OCI-LY7 (cell line): ENCODE results near the gene MICALL2. TPM values are rescaled to one million over a fixed set of nuclear protein-coding genes. Genes with fewer than 3 reads are reported as not detected.

Source experiments
- BruUV-seq: library from RNA; stranded (reverse); fragments of 400-500 nt; replicated peaks from 2 replicates; lab custom pipeline; 2021; lab: Mats Ljungman, UMichigan
- CTCF ChIA-PET: fragments of 300-600 bp; sonication (Branson Sonifier 250); formaldehyde crosslinking; loops from one replicate; lab custom pipeline; 2022; ENCODE audit warnings: antibody characterized with exemption; ENCODE audit not compliant: unreplicated experiment; lab: Charles Lee
- POLR2A ChIA-PET: fragments of 300-600 bp; sonication (Branson Sonifier 250); formaldehyde crosslinking; loops from one replicate; lab custom pipeline; 2022; ENCODE audit warnings: antibody characterized with exemption; lab: Charles Lee
- DNase-seq: peaks from one replicate; pipeline ENCODE4 v3.0.0-alpha.2; 2015; ENCODE audit warnings: low spot score
- H2AFZ ChIP-seq: fragments of 200-600 bp; sonication (generic), shearing (Covaris generic); 2 replicates; pipeline ENCODE4 v1.6.1; 2014; ENCODE audit warnings: mild to moderate bottlenecking, antibody characterized with exemption, low read length, moderate library complexity
- H3K27ac ChIP-seq: fragments of 200-600 bp; sonication (generic); 2 replicates; pipeline ENCODE4 v1.5.1; 2014; ENCODE audit warnings: mixed run types, low read depth, mild to moderate bottlenecking, moderate library complexity, low read length, inconsistent platforms; ENCODE audit not compliant: poor library complexity, severe bottlenecking
- H3K36me3 ChIP-seq: fragments of 200-600 bp; sonication (generic); 2 replicates; pipeline ENCODE4 v1.6.1; 2014; ENCODE audit warnings: mild to moderate bottlenecking, antibody characterized with exemption, low read length, moderate library complexity, mixed read lengths; ENCODE audit not compliant: insufficient read depth
- H3K4me1 ChIP-seq: fragments of 200-600 bp; sonication (generic); 2 replicates; pipeline ENCODE4 v1.5.1; 2014; ENCODE audit warnings: mild to moderate bottlenecking, low read length; ENCODE audit not compliant: insufficient read depth, poor library complexity, severe bottlenecking
- H3K4me2 ChIP-seq: fragments of 200-600 bp; sonication (generic); 2 replicates; pipeline ENCODE4 v1.6.1; 2014; ENCODE audit warnings: mild to moderate bottlenecking, low read length
- H3K4me3 ChIP-seq: fragments of 200-600 bp; sonication (generic); 2 replicates; pipeline ENCODE4 v1.5.1; 2014; ENCODE audit warnings: mild to moderate bottlenecking, low read depth, low read length; ENCODE audit not compliant: poor library complexity, severe bottlenecking
- H3K79me2 ChIP-seq: fragments of 200-600 bp; sonication (generic); 2 replicates; pipeline ENCODE4 v1.6.1; 2016; ENCODE audit warnings: low read depth, mild to moderate bottlenecking, low read length, moderate library complexity, mixed read lengths; ENCODE audit not compliant: insufficient read depth
- H3K9me2 ChIP-seq: fragments of 200-600 bp; sonication (generic); 2 replicates; pipeline ENCODE4 v1.6.1; 2016; ENCODE audit warnings: mild to moderate bottlenecking, low read length, mixed read lengths; ENCODE audit not compliant: insufficient read depth
- H3K9me3 ChIP-seq: fragments of 200-600 bp; sonication (generic); 2 replicates; pipeline ENCODE4 v1.6.1; 2014; ENCODE audit warnings: mild to moderate bottlenecking, mixed run types, low read length, mixed read lengths
- H4K20me1 ChIP-seq: fragments of 200-600 bp; sonication (generic); 2 replicates; pipeline ENCODE4 v1.6.1; 2014; ENCODE audit warnings: mild to moderate bottlenecking, antibody characterized with exemption, low read length, moderate library complexity, mixed read lengths; ENCODE audit not compliant: insufficient read depth
- CTCF ChIP-seq: fragments of 200-600 bp; sonication (generic); conservative IDR thresholded peaks from 2 replicates; pipeline ENCODE4 v1.5.1; 2014; ENCODE audit warnings: mild to moderate bottlenecking, antibody characterized with exemption, low read length, moderate library complexity, mixed read lengths
- EZH2phosphoT487 ChIP-seq: fragments of 200-600 bp; sonication (generic); IDR thresholded peaks from 2 replicates; pipeline ENCODE4 v1.6.1; 2018; ENCODE audit warnings: low read depth, borderline replicate concordance, mild to moderate bottlenecking, mixed run types, antibody characterized with exemption, low read length, moderate library complexity, mixed read lengths
- intact Hi-C: fragments of 100-400 bp; cut with micrococcal nuclease; formaldehyde crosslinking; loops from one replicate; pipeline ENCODE4 v1.10.0; 2022; ENCODE audit not compliant: unreplicated experiment
- total RNA-seq, 2 experiments: library from RNA; depleted of rRNA in 1 of 2; stranded (reverse); fragments of >200 nt in 1 of 2; shearing (Covaris generic) in 1 of 2; gene quantifications; 2 replicates each; pipeline ENCODE4 v1.2.3, GENCODE V29; 2014 to 2022

MICALL2 gene
- total RNA-seq, 2 experiments from 2014 or later, result 1.4 to 4.5 TPM

DNA sequence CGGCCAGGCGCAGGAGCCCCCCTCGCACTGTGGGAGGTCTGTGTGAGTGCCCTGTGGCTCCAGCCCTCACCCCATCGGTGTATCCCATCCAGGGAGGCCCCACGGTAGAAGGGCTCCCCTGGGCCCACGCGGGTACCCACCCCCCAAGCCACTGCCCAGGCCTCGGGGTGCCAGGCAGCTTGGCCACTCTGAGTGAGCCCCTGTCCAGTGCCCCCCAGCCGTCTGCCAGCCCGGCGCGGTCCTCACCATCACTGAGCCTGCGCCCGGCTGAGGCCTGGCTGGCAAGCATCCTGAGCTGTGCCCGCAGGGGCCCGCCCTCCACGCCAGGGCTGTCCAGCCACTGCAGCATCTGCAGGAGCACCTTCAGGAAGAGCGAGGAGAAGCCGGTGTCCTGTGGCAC lies 19.2 kb upstream of the MICALL2 start:
- Histone ChIP-seq H3K27ac (no peak overlapping the region), H3K36me3 (peaks cover 87% of the 10 kb centered on the region), H3K4me2 (no peak overlapping the region), H3K79me2 (no peaks in the 10 kb centered on the region), H2AFZ (no peak overlapping the region), H3K4me1 (peaks cover 5% of the 10 kb centered on the region), H3K9me2 (no peaks in the 10 kb centered on the region), H3K4me3 (no peak overlapping the region), H3K9me3 (no peaks in the 10 kb centered on the region), H4K20me1 (no peaks in the 10 kb centered on the region)
- ChIA-PET POLR2A (no interaction called here), CTCF (no interaction called here)
- no TSS peak for BruUV-seq
- intact Hi-C loops, result no loop called here
- TF ChIP-seq EZH2phosphoT487 (no peak), CTCF (no peak)
- no peak for DNase-seq

GRCh38 chr7:1476859-1477258 lies 17.6 kb upstream of the MICALL2 start:
- POLR2A ChIA-PET, result no interaction called here
- CTCF ChIA-PET, result no interaction called here
- Histone ChIP-seq H3K9me2 (no peaks in the 10 kb centered on the region), H3K9me3 (no peaks in the 10 kb centered on the region), H3K36me3 (peaks cover 84% of the 10 kb centered on the region), H3K79me2 (no peaks in the 10 kb centered on the region), H4K20me1 (no peaks in the 10 kb centered on the region), H3K4me3 (no peak overlapping the region), H2AFZ (no peak overlapping the region), H3K4me1 (peaks cover 5% of the 10 kb centered on the region), H3K4me2 (no peak overlapping the region), H3K27ac (no peak overlapping the region)
- no TSS peak for BruUV-seq
- no peak for DNase-seq
- TF ChIP-seq EZH2phosphoT487 (no peak), CTCF (no peak)
- intact Hi-C loops, result no loop called here

DNA sequence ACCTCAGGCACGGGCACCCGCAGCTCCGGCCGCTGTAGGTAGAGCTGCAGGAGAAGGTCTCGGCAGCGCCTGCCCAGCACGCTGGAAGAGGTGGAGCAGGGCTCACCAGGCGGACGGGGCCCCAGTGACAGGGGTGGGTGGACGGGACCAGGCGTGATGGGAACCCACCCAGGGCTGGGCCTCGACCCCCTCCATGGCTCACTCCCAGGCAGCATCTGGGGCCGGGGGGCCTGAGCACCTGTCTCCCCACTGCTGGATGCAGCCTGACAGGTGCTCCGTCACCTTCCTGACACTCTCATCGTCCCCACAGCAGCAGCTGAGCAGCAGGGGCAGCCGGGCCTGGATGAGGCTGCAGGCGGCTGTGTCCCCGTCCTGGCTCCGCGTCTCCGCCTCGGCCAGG lies 16.7 kb upstream of the MICALL2 start:
- ChIA-PET CTCF (no interaction called here), POLR2A (interaction anchor here (0.6 kb wide), 1 partner anchor 606 kb away, joined by 6 read pairs; no protein-coding TSS in a partner anchor)
- no peak overlapping the region for H3K27ac ChIP-seq
- no peaks in the 10 kb centered on the region for H4K20me1 ChIP-seq
- no peak for DNase-seq
- H3K36me3 ChIP-seq, result peaks cover 81% of the 10 kb centered on the region
- intact Hi-C loops, result no loop called here
- H2AFZ ChIP-seq, result no peak overlapping the region
- no peaks in the 10 kb centered on the region for H3K79me2 ChIP-seq
- BruUV-seq, result no TSS peak
- H3K4me2 ChIP-seq, result no peak overlapping the region
- no peaks in the 10 kb centered on the region for H3K9me3 ChIP-seq
- no peak overlapping the region for H3K4me3 ChIP-seq
- TF ChIP-seq EZH2phosphoT487, result no peak
- no peak for TF ChIP-seq CTCF
- peaks cover 5% of the 10 kb centered on the region for H3K4me1 ChIP-seq
- H3K9me2 ChIP-seq, result no peaks in the 10 kb centered on the region
